GM12801 (cell line): ENCODE results near the gene UBE3D.

Experiments
- CTCF ChIP-seq: IDR thresholded peaks from one replicate; pipeline ENCODE4 v1.5.1; 2011; ENCODE audit warnings: control low read depth; ENCODE audit not compliant: insufficient read length; ENCODE audit errors: extremely low read depth

UBE3D gene

GRCh38 chr6:82970839-82971238 is 94.8 kb downstream of the UBE3D start:
- TF ChIP-seq CTCF: no peak

- TF ChIP-seq CTCF: no peak
Measured at GRCh38 chr6:82968708-82969107, 96.9 kb downstream of the UBE3D start.

- no peak for TF ChIP-seq CTCF
Measured at GRCh38 chr6:82963191-82963925, 102.3 kb downstream of the UBE3D start.

- no peak for TF ChIP-seq CTCF
Measured at GRCh38 chr6:82959385-82959941, 106.2 kb downstream of the UBE3D start.

GRCh38 chr6:82958551-82958950 is 107.1 kb downstream of the UBE3D start:
- TF ChIP-seq CTCF: no peak

- no peak for TF ChIP-seq CTCF
Measured at GRCh38 chr6:82957868-82958245, 107.8 kb downstream of the UBE3D start.

GRCh38 chr6:82957171-82957867 is 108.3 kb downstream of the UBE3D start:
- TF ChIP-seq CTCF: no peak
